Stimulated activated CD4-positive, alpha-beta T cell treated with anti-CD3 and anti-CD28 coated beads, Interleukin-2, amount 100 ng/mL, for 48 hours (primary cell): ENCODE data around the gene FOXRED1.

Experiments used
- DNase-seq, 2 donors: peaks; one replicate each; pipeline ENCODE4 v3.0.0-alpha.2; 2020

FOXRED1 gene

DNA sequence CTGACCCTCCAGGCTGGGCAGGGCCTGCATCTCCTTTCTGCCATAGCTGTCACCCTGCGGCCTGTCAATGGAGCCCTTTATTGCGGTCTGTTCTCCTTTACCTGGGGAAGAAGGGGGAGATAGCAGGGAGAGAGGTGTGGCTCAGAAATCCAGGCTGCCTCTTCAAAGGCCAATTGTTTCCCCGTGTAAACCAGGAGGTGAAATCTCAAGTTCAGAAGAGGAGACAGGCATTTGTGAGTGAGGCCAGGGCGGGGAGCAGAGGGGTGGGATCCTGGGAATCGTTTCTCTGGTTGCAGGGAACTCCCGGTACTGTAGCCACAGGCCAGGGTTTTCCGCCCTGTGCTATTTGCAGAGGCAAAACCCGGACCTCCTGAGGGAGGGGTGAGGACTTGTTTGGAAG is 44.0 kb downstream of the FOXRED1 start:
- no peak for DNase-seq

DNA sequence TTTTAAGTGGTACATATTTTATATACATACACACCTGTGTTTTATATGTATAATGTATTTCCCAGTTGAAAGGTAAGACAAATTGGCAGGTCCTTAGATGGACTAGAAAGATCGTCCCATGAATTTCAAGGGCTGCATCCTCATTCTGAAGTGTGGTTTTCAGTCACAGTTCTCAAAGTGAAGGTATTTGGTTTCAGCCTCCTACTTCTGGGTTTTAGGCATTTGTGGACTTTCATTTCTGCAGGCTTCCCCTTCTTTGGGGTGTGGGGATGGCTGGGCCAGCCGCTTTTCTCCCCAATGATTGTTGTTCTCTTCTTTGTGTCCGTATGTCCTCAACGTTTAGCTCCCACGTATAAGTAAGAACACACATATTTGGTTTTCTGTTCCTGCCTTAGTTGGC is 44.9 kb downstream of the FOXRED1 start:
- no peak for DNase-seq

DNA sequence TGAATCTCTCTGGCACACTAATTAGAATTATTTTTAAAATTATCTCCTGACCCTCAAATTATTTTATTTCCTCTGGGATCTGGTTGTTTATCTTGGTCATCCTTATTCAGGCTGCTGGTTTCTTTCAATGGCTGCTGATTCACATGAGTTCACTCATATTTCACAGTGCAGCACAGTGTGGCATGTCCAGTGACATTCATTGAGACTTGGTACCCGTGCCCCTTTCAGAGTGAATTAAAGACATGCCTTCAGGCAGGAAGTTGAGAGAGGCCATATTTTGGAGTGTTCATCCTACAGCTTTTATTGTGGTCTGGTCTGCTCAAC is 48.4 kb downstream of the FOXRED1 start:
- no peak for DNase-seq

DNA sequence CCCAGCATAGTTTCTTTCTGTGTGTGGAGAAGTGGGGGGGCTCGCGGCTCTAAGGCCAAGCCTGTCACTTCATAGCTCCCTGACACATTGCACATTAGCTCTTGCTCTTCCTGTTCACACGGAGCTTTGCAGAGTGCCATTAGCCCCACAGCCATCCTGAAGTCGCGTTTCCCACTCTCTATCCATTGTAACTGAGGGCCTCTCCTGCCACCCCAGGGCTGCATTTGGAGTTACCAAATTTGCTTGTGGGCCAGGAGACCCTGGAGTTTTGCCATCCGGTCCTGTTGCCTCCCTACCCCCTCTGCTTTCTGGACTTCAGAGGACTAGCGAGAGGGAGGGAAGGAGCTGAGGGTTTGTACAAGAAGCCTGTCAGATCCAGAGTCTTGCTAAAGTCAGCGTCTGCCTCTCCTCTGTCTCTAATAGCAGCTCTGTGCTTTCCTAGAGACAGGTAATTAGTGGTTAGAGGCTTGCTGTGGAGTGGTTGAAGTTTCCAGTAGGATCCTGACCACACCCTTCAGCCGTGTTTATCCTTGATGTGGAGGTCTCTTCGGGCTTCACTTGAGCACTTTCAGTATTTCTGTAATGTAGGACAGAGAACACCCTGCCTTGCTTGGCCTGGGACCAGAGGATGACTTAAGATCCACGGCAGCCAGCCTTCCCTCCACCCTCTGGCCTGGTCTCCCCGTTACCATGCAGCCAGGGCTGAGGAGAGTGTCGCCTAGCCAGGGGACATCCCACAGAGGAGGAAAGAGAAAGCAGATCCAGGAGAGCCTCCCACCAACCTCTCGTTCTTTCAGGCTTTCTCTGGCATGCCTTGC is 49.0 kb downstream of the FOXRED1 start:
- DNase-seq = no peak

DNA sequence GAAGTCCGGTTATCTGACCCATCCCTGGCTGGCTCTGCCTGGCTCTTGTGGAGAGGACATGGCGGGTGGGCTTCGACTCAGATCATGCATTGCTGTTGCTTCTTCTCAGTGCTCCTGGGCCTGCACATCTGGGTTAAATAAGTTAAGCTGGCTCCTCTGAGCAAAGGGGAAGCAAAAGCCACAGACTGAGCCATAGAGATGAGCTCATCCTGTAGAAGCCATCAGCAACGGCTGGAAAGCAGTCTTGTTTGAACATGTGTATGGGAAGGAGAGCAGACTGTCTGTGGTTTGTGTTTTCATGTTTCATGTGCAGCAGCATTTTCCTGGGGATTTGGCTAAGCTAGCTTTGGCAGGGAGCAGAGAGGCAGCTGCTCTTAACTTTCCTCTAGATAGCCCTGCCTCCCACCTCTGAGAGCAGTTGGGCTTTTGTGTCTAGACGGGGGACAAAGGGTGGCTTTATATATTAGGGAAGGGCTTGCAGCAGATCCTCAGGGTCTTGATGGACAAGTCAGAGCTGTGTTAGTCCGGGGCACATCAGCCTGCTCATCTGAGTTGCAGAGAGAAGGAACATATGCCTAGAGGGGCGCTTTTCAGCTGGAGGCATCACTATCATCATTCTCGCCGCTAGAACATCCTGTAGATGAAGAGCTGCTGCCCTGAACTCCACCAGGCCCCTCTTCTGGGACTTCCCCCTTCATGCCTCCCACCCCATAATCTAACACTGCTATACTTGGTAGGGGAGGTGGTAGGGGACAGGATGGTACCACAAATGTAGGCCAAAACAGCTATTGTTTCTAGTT is 49.8 kb downstream of the FOXRED1 start:
- no peak for DNase-seq

DNA sequence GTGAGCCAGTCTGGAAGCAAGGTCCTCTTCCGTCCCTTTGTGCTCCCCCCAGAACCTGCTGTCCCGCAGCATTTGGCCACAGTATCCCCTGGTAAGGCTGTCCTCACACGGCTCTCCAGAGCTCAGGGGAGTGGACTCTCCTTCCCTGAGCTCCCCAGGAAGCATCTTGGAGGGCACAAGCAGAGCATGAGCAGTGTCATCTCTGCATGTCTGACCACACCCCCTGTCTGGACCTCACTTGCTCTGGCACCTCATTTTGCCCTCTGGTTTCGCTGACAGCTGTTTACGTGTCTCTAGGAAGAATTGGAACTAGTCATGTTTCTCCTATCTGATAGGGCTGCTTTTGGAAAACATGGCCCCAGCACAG is 50.4 kb downstream of the FOXRED1 start:
- DNase-seq = no peak

DNA sequence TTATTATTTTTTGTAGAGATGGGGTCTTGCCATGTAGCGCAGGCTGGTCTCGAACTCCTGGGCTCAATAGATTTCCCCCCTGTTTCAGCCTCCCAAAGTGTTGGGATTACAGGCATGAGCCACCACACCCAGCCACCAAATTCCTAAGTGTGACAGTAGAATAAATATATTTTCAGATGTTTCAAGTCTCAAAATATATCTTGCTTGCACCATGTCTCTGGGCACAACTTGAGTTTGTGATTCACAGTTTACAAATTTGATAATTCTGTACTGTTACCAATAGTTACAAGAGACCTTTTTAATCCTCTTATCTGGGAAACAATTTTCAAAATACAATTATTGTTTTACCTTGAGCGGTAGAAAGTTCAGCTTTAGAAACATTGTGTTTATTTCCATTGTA is 54.0 kb downstream of the FOXRED1 start:
- no peak for DNase-seq

DNA sequence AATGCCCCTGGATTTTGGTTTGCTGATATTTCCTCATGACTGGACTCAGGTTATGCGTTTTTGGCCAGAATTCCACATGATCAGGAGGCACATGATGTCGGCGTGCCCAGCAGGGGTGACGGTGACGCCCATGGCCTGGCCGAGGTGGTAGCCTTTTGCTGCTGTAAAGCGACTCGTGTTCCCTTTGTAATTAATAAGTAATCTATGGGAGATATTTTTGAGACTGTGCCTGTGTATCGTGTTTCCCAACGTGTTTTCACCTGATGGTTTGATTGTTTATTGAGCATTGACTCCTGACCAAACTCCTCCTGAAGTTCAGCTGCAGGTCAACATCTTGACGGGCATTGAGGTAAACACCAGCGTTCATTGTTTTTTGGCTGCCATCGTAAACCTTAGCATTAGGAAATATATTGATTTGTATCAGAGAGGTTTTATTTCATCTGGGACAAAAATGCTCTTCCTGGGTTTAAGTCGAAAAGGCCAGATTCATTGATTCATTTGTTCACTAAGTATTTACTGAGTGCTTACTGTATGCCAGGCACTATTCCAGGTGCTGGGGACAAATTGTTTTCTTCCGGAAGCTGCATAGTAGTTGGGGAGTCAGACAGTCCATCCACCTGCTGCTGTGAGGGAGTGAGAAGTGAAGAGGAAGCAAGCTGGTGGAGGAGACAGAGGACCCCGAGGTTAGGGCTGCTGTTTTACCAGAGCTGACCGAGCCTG is 58.5 kb downstream of the FOXRED1 start:
- no peak for DNase-seq
